ENCODE measurements around the gene DPP4.

The DPP4 gene

GRCh38 chr2:161994761-161995520, 79.1 kb downstream of the DPP4 start:
- ChIA-PET POLR2A (no interaction called here), CTCF (interaction anchor here (1.3 to 1.4 kb wide), 2 partner anchors 10 to 226 kb away, joined by 3 to 4 read pairs; no protein-coding TSS in a partner anchor)
- no peak for DNase-seq (ENCODE audit: extremely low spot score)
- TF ChIP-seq, protein P1, sequence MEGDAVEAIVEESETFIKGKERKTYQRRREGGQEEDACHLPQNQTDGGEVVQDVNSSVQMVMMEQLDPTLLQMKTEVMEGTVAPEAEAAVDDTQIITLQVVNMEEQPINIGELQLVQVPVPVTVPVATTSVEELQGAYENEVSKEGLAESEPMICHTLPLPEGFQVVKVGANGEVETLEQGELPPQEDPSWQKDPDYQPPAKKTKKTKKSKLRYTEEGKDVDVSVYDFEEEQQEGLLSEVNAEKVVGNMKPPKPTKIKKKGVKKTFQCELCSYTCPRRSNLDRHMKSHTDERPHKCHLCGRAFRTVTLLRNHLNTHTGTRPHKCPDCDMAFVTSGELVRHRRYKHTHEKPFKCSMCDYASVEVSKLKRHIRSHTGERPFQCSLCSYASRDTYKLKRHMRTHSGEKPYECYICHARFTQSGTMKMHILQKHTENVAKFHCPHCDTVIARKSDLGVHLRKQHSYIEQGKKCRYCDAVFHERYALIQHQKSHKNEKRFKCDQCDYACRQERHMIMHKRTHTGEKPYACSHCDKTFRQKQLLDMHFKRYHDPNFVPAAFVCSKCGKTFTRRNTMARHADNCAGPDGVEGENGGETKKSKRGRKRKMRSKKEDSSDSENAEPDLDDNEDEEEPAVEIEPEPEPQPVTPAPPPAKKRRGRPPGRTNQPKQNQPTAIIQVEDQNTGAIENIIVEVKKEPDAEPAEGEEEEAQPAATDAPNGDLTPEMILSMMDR (IDR thresholded peaks at IDR 0.05; ENCODE audit: control extremely low read depth, extremely low read depth, low read depth, missing control alignments) = no peak

GRCh38 chr2:161992531-161992930, 81.5 kb downstream of the DPP4 start:
- DNase-seq (ENCODE audit: extremely low spot score) = no peak
- TF ChIP-seq, protein P1 (IDR thresholded peaks at IDR 0.05; ENCODE audit: control extremely low read depth, extremely low read depth, low read depth, missing control alignments) = no peak
- CTCF ChIA-PET = interaction anchor here (0.7 to 2.2 kb wide), 3 partner anchors 12 to 195 kb away, joined by 3 to 5 read pairs (median 3); no protein-coding TSS in a partner anchor
- POLR2A ChIA-PET = no interaction called here

- ChIA-PET CTCF (interaction anchor here (2.2 kb wide), 1 partner anchor 11 kb away, joined by 5 read pairs; no protein-coding TSS in a partner anchor), POLR2A (no interaction called here)
- DNase-seq (ENCODE audit: extremely low spot score) = no peak
- TF ChIP-seq, protein P1 (IDR thresholded peaks at IDR 0.05; ENCODE audit: control extremely low read depth, extremely low read depth, low read depth, missing control alignments) = no peak
Observed at GRCh38 chr2:161991991-161992390, 82.0 kb downstream of the DPP4 start.

- TF ChIP-seq, protein P1 (IDR thresholded peaks at IDR 0.05; ENCODE audit: control extremely low read depth, extremely low read depth, low read depth, missing control alignments) = no peak
- CTCF ChIA-PET = interaction anchor here (1.1 to 1.5 kb wide), 2 partner anchors 12 to 230 kb away, joined by 3 read pairs; no protein-coding TSS in a partner anchor
Observed at GRCh38 chr2:161990741-161991140, 83.3 kb downstream of the DPP4 start.

GRCh38 chr2:161990036-161990435, 84.0 kb downstream of the DPP4 start:
- POLR2A ChIA-PET = no interaction called here
- no peak for DNase-seq (ENCODE audit: extremely low spot score)
- TF ChIP-seq, protein P1 (IDR thresholded peaks at IDR 0.05; ENCODE audit: control extremely low read depth, extremely low read depth, low read depth, missing control alignments) = no peak
- CTCF ChIA-PET = interaction anchor here (1.1 to 1.5 kb wide), 2 partner anchors 11 to 230 kb away, joined by 3 read pairs; no protein-coding TSS in a partner anchor

More at GRCh38 chr2:161990741-161991140, 83.3 kb downstream of the DPP4 start:
- POLR2A ChIA-PET = no interaction called here
- no peak for DNase-seq (ENCODE audit: extremely low spot score)

GRCh38 chr2:161988589-161988988, 85.4 kb downstream of the DPP4 start:
- TF ChIP-seq, protein P1 (IDR thresholded peaks at IDR 0.05; ENCODE audit: control extremely low read depth, extremely low read depth, low read depth, missing control alignments) = no peak
- no peak for DNase-seq (ENCODE audit: extremely low spot score)
- ChIA-PET POLR2A (no interaction called here), CTCF (interaction anchor here (0.8 to 1.5 kb wide), 2 partner anchors 10 to 136 kb away, joined by 3 to 4 read pairs; no protein-coding TSS in a partner anchor)

Measured in GM10248 (cell line).